ENCODE data around the gene EFNA5.

EFNA5 gene

GRCh38 chr5:107544476-107544875 is 126.3 kb downstream of the EFNA5 start:
- DNase-seq (ENCODE audit: low read depth) = no peak

- DNase-seq (ENCODE audit: low read depth) = no peak
Observed at GRCh38 chr5:107543868-107544267, 126.9 kb downstream of the EFNA5 start.

DNA sequence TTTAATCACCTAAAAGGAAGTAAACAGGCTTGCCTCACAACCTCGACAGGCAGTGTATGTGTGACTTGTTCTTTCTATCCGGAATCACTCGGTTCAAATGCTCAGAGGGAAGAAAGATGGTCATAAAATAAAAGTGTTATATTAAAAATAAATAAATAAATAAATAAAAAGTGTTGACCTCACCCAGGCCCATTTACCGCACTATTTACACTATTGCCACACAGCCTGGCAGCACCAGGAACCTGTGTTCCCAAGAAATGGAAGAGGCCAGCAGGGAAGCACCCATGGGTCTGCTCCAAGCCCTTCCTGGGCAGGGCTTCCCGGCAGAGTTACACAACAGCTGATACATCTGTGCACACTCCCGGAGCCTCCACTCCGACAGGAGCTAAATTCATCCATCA is 127.9 kb downstream of the EFNA5 start:
- DNase-seq (ENCODE audit: low read depth) = peak; percentile 77

DNA sequence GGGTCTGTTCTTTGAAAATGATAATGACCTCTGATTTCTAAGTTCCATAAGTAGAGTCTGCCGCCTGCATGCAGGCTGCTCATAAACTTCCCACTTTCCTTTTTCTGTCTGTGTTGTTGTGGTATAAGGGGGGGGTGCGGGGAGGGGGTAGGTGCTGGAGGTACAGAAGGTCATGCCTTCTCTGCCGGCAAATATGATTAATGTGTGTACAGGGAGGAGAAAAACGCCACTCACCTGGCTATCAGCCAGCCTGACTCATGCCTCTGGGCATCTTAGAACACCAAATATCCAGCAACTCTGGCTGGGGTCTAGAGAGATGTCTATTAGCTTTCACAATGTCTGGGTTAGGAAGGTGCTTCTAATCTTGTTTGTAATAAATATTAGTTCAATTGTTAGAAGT is 128.3 kb downstream of the EFNA5 start:
- peak; percentile 93 for DNase-seq (ENCODE audit: low read depth)

DNA sequence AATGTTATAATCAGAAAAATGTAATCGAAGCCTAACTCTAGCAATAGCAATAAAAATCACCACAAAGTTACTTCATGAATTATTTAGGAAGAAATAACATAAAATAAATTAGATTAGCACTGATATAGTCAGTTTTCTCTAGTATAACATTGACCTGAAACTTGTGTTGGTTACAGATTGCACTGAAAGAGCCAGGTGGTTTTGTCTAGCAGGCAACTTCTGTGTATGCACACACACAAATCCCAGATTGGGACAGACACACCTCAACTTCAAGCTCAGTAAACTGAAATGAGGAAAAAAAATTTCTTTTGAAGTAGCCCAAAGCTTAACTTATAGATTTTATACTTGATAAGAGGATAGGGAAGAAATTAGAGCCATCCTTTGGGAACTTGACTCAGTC is 129.3 kb downstream of the EFNA5 start:
- no peak for DNase-seq (ENCODE audit: low read depth)

DNA sequence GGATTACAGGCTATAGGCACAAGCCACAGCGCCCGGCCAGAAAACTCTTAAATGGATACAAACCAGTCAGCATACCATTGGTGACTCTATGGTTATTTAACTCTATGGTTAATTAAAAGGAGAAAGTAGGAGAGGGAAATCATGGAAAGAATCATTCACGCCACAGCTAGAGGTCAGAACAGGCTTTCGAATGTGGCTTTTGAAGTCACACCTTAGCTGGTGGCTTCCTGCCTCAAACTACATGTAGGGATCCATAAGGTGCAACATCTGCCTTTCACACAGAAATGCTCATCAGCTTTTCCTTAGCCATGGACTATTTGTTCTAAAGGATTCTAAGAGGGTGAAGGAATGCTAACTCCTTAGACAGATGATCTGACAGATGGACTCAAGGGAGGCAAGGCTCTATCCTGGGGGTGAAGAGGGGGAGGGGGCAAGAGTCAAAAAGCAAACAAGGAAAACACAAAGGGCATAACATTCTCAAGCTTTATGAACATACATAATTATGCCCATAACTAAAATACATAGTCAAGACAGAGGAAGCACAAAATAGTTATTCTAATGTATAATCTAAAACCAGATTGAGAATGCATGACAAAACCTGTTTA is 130.9 kb downstream of the EFNA5 start:
- no peak for DNase-seq (ENCODE audit: low read depth)

DNA sequence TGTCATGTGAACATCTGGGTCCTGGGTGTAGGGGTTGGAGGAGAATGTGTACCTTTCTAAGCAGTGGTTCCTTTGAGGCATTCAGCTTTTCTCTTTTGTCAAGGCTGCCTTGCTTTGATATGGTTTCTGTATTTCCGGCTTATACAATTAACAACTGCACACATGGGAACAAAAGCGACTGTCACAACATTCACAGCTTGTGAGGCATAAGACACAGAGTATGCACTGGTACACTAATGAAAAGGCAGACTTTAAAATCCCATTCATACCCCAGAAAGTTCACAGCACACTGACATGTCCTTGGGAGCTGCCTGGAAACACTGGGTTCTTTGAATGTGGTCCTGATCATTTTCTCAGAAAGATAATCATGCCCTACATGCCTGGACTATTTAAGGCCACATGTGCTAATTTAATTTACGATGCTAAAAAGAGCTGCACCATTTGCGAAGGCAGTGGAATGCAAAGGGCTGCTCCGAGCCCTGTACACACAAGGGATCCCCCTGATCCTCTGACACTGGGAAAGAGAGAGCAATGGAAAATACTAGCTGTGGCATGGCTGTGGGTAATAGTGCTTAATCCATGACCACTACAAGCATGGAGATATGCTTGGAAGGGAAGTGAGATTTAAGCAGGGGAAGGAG is 131.8 kb downstream of the EFNA5 start:
- DNase-seq (ENCODE audit: low read depth) = no peak

- DNase-seq (ENCODE audit: low read depth) = no peak
Observed at GRCh38 chr5:107538331-107538730, 132.4 kb downstream of the EFNA5 start.

DNA sequence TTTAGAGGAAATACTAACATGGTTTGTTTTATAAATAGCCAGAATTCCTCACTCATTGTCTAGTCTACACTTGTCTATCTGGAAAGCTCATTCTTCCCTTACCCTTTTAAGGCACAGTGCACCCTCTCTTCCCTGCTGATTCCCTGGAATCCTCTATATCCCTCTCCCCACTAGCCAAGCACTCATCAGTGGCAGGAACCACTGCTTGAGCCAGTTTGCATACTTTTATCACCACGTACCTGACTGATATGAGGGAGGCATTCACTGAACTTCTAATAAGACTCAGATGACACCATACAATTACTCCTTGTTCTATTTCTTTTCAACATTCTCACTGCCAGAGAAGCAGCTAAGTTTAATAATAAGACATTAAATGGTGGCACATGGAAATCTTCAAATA is 134.9 kb downstream of the EFNA5 start:
- DNase-seq (ENCODE audit: low read depth) = no peak

DNA sequence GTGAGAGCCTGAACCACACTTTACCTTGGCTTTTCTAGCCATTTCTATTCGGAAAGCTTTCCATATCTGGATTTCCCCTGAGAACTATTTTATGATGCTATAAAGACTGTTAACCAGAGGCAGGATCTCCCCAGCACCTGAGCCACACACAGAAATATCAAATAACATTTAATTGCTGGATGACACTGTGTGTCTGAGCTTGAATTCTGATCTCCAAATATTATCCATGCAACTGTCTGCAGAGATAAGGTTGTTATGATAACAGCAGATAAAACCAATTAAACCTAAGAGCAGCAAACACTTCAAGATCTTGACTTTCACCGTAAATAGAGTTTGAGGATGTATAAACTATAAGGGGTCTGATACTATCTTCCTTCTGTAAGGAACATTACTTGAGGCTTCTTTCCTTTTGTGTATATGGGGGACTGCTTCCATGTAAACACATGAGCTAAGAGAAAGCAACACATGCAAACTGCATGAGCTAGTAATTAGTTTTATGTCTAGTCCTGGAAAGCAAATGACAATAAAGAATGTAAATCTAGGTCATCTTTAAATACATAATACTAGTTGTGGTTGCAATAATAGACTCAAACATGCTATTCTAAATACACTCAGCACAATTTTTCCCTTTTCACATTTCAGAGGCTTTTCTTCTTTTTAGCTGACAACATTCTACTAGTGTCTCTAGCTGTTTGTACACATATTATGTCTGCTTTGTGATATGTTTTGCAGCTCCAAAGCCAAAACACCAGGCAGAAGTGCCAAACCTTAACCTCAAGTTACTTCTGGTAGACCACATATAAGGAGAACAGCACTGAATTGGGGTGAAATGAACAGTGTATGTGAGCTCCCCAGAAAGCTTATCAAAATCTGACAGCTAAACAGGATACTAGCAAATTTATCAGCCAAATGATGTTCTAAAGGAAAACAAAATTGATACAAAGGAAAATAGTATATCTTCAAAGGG is 136.5 kb downstream of the EFNA5 start:
- DNase-seq (ENCODE audit: low read depth) = no peak

- DNase-seq (ENCODE audit: low read depth) = no peak
Observed at GRCh38 chr5:107532916-107533315, 137.8 kb downstream of the EFNA5 start.

GRCh38 chr5:107532169-107532878 is 138.4 kb downstream of the EFNA5 start:
- no peak for DNase-seq (ENCODE audit: low read depth)

- DNase-seq (ENCODE audit: low read depth) = no peak
Observed at GRCh38 chr5:107531308-107531707, 139.4 kb downstream of the EFNA5 start.

DNA sequence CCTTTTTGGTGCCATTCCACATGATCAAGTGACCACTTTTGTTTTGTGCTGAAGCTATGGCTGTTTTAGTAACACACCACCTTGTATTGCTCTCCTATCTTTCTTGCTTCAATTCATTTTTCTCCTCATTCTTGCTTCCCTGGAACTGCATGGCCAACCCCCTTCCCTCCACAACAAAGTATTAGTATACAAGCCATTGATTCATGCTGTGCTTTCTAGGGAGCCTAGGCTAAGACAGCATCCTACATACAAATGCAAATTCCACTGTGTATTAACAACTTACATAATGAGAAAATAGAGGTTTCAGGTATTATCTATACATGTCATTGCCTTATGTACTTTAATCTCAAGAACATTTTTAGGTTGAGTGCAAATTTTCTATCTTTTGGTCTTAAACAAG is 141.1 kb downstream of the EFNA5 start:
- DNase-seq (ENCODE audit: low read depth) = no peak

GRCh38 chr5:107526270-107526937 is 144.3 kb downstream of the EFNA5 start:
- DNase-seq (ENCODE audit: low read depth) = no peak

DNA sequence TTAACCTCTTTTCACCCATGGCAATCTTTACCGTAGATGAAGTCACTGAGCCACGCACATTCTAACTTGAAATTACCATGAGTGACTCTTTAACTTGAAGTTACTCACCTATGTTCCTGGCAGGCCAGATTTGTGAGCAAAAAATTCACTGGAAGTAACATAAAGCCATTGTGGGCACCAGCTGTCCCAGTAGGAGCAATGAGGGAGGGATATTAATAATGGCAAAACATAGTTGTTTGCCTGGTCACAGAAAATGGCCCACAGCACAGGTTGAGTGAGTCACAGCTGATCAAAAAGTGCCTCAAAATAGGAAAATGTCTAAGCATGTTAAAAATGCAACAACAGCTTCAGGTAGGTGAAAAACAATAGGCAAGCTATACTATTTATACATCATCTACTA is 146.6 kb downstream of the EFNA5 start:
- DNase-seq (ENCODE audit: low read depth) = no peak

DNA sequence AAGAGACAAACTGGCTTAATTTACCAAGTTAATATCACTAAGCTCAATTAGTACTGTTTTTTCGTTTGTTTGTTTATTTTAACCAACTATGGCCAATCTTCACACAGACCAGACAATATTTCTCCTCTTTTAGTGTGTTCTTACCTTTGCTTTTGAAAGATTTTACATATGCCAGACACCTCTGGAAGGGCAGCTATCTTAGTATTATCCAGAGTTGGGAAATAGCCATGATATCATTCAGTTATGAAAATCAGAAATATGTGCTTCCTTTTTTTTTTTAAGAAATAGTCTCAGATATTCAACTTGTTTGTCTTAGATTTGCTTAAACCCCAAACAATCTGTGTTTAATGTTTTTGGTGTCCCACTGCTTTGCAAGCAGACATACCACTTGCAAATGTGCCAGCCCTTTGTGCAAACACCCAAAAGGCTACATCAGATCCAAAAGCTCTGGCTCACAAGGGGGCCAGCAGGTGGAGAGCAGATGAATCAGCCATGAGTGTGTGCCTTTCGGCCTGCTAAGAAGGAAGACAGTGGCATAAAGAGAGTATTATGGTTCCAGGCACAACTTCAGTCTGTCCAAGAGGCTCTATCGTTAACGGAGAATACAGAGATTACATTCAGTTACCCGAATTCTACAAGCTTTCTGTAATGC is 147.6 kb downstream of the EFNA5 start:
- DNase-seq (ENCODE audit: low read depth) = no peak

DNA sequence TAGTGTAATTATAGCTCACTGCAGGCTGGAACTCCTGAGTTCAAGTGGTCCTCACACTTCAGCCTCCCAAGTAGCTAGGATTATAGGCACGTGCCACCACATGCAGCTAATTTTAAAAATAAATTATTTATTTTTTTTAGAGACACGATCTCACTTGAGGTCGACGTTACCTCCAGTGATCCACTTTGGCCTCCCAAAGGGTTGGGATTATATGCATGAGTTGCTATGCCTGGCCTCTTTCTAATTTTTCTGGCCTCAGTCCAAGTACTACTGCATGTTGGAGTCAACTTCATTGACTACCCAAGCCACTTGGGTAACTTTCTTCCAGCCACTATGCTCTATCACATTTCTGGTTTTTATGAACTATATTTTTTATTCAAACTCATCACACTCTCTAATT is 148.3 kb downstream of the EFNA5 start:
- no peak for DNase-seq (ENCODE audit: low read depth)

DNA sequence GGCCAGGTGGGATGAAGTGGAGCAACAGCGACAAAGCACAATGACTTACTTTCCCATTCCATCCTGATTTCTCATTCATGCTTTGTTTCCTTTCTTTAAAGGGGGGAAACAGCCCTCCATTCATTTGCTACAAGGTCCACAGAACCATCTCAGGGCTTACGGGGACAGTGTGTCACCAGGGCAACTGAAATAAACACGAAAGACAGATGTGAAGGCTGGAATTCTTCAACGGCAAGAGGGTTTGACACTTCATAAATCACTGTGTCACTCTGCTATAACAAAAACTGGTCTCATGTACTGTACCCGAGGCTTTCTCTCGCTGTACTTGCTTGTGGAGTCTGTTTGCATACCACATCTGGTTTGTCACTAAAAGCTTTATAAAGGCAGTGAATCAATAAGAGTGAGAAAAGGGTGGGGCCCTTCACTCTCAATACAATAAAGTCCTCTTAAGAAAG is 150.8 kb downstream of the EFNA5 start:
- DNase-seq (ENCODE audit: low read depth) = no peak

GRCh38 chr5:107518616-107519015 is 152.1 kb downstream of the EFNA5 start:
- DNase-seq (ENCODE audit: low read depth) = no peak

GRCh38 chr5:107518190-107518589 is 152.5 kb downstream of the EFNA5 start:
- no peak for DNase-seq (ENCODE audit: low read depth)

Data from fibroblast of the conjunctiva (primary cell).